ENCODE data around the gene ZNF804A. TPM values are rescaled to one million over a fixed set of nuclear protein-coding genes. Genes with fewer than 3 reads are reported as not detected.

ZNF804A gene
- total RNA-seq, 3 donors from 2014 or later (not counting 1 experiment from before 2014, with no cell fraction given), result 0.12 to 0.25 TPM; not detected in 1

DNA sequence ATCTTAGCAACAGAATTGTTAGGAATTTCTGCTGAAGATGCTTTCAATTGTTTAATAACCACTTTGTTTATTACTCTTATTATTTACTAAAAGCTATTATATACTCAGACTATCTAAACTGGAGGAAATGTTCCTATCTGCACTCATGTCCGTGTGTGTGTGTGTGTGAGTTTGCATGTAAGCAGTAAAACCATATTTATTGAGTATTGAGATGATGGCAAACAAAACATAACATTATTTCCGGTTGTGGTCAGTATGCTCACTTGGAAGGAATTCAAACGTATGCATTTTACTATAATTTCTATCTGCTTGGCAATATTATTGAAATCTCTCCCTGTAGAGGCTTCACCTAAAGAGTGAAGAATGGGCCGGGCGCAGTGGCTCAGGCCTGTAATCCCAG lies 43.0 kb upstream of the ZNF804A start:
- H3K4me1 Mint-ChIP-seq, result no peaks in the 10 kb centered on the region
- no peak overlapping the region for H3K4me3 Mint-ChIP-seq
- Histone ChIP-seq H3K27ac (ENCODE audit: low read length) (no peak overlapping the region), H3K9me3 (ENCODE audit: control insufficient read depth, insufficient read depth, low read length) (peaks cover 2% of the 10 kb centered on the region), H3K27me3 (ENCODE audit: control insufficient read depth, insufficient read depth, low read length) (no peaks in the 10 kb centered on the region), H3K4me1 (ENCODE audit: control insufficient read depth, insufficient read depth, low read length) (no peaks in the 10 kb centered on the region), H3K36me3 (ENCODE audit: control insufficient read depth, insufficient read depth, low read length) (no peaks in the 10 kb centered on the region), H3K4me3 (ENCODE audit: low read length) (no peak overlapping the region)
- H3K27me3 Mint-ChIP-seq (ENCODE audit: low read depth in 2 of 2), result no peaks in the 10 kb centered on the region
- H3K27ac Mint-ChIP-seq, result no peak overlapping the region
- TF ChIP-seq, protein P1, sequence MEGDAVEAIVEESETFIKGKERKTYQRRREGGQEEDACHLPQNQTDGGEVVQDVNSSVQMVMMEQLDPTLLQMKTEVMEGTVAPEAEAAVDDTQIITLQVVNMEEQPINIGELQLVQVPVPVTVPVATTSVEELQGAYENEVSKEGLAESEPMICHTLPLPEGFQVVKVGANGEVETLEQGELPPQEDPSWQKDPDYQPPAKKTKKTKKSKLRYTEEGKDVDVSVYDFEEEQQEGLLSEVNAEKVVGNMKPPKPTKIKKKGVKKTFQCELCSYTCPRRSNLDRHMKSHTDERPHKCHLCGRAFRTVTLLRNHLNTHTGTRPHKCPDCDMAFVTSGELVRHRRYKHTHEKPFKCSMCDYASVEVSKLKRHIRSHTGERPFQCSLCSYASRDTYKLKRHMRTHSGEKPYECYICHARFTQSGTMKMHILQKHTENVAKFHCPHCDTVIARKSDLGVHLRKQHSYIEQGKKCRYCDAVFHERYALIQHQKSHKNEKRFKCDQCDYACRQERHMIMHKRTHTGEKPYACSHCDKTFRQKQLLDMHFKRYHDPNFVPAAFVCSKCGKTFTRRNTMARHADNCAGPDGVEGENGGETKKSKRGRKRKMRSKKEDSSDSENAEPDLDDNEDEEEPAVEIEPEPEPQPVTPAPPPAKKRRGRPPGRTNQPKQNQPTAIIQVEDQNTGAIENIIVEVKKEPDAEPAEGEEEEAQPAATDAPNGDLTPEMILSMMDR (IDR thresholded peaks at IDR 0.05), result no peak
- ATAC-seq (no peak), DNase-seq (no peak)
- intact Hi-C loops (cut with micrococcal nuclease), result no loop called here
- 91% methylated on average over 4 of the region's 5 CpGs for whole genome bisulfite sequencing (ENCODE audit: insufficient coverage)
- H3K9me3 Mint-ChIP-seq, result peaks cover 14% of the 10 kb centered on the region in 2 donors
- no peaks in the 10 kb centered on the region for H3K36me3 Mint-ChIP-seq

DNA sequence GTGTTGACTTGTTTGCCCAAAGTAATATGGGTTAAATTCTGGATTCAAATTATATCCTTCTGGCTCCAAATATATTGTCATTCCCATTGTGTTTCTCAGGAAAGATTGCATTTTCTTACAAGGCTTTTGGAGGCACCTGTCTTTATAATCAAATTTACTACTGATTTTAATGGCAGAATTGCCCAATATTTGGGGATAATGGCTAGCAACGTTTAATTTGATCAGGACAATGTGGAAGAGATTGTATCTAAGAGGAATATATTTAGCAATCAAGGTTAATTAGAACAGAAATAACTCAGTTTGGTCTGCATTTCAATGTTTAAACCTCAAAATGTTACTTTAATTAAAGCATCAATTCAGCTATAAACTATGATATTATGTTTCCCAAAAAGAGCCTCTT lies 41.7 kb upstream of the ZNF804A start:
- Mint-ChIP-seq H3K27me3 (ENCODE audit: low read depth in 2 of 2) (no peaks in the 10 kb centered on the region), H3K36me3 (no peaks in the 10 kb centered on the region), H3K4me3 (no peak overlapping the region), H3K27ac (no peak overlapping the region), H3K4me1 (no peaks in the 10 kb centered on the region), H3K9me3 (peaks cover 14% of the 10 kb centered on the region in 2 donors)
- no peak overlapping the region for H3K27ac ChIP-seq (ENCODE audit: low read length)
- WGBS (ENCODE audit: insufficient coverage), result 67% methylated on average over 1 of the region's 1 CpG
- DNase-seq, result no peak
- no peak for ATAC-seq
- H3K9me3 ChIP-seq (ENCODE audit: control insufficient read depth, insufficient read depth, low read length), result peaks cover 6% of the 10 kb centered on the region
- intact Hi-C loops (cut with micrococcal nuclease), result no loop called here
- H3K27me3 ChIP-seq (ENCODE audit: control insufficient read depth, insufficient read depth, low read length), result no peaks in the 10 kb centered on the region
- TF ChIP-seq, protein P1 (IDR thresholded peaks at IDR 0.05), result no peak
- no peaks in the 10 kb centered on the region for H3K4me1 ChIP-seq (ENCODE audit: control insufficient read depth, insufficient read depth, low read length)
- H3K4me3 ChIP-seq (ENCODE audit: low read length), result no peak overlapping the region
- no peaks in the 10 kb centered on the region for H3K36me3 ChIP-seq (ENCODE audit: control insufficient read depth, insufficient read depth, low read length)

DNA sequence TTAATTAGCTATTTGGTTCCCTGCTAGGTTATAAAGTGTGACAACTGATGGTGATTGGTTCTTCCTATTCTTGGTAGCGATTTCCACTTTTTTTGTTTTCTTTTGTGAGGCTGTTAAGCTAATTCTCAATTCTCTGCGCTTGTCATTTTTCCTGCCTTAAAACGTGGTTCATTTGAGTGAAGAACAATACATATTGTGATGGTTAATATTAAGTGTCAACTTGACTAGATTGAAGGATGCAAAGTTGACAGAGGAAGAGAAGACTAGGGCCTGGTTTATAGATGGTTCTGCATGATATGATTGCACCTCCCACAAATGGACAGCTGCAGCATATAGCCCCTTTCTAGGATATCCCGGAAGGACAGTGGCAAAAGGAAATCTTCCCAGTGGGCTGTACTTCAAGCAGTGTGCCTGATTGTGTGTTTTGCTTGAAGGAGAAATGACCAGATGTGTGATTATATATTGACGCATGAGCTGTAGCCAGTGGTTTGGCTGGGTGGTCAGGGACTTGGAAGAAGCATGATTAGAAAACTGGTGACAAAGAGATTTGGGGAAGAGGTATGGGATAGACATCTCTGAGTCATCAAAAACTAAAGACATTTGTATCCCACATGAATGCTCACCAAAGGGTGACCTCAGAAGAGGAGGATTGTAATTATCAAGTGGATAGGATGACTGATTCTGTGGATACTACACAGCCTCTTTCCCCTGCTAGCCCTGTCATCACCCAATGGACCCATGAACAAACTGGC lies 39.4 kb upstream of the ZNF804A start:
- Histone ChIP-seq H3K4me1 (ENCODE audit: control insufficient read depth, insufficient read depth, low read length) (no peaks in the 10 kb centered on the region), H3K36me3 (ENCODE audit: control insufficient read depth, insufficient read depth, low read length) (no peaks in the 10 kb centered on the region), H3K27ac (ENCODE audit: low read length) (no peak overlapping the region), H3K9me3 (ENCODE audit: control insufficient read depth, insufficient read depth, low read length) (peaks cover 6% of the 10 kb centered on the region), H3K4me3 (ENCODE audit: low read length) (no peak overlapping the region), H3K27me3 (ENCODE audit: control insufficient read depth, insufficient read depth, low read length) (no peaks in the 10 kb centered on the region)
- Mint-ChIP-seq H3K9me3 (peaks cover 17 to 18% of the 10 kb centered on the region in 2 donors), H3K4me1 (no peaks in the 10 kb centered on the region), H3K4me3 (no peak overlapping the region), H3K36me3 (no peaks in the 10 kb centered on the region), H3K27ac (no peak overlapping the region), H3K27me3 (ENCODE audit: low read depth in 2 of 2) (no peaks in the 10 kb centered on the region)
- ATAC-seq (no peak), DNase-seq (no peak)
- 86% methylated on average over 5 of the region's 5 CpGs for WGBS (ENCODE audit: insufficient coverage)
- intact Hi-C loops (cut with micrococcal nuclease), result no loop called here
- TF ChIP-seq, protein P1 (IDR thresholded peaks at IDR 0.05), result no peak

DNA sequence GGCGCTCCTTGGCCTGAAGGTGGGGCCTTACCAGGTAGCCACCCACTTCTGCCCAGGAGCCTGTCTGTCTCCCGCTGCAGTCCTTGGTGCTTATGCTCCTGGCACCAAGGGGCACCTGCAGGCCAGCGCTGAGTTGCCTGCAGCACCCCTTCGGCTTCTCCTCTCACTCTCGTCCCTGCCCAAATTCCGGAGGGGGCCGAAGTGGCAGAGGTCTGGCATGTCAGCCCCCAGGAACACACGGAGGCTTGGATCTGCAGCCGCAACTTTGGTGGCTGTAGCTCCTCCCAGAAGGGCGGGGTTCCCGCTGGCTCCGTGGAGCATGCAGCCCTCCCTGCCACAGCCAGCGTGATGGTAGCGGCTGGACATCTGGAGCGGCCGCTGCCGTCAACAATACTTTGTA lies 37.7 kb upstream of the ZNF804A start:
- H3K27me3 Mint-ChIP-seq (ENCODE audit: low read depth in 2 of 2), result no peaks in the 10 kb centered on the region
- Histone ChIP-seq H3K4me3 (ENCODE audit: low read length) (no peak overlapping the region), H3K27ac (ENCODE audit: low read length) (no peak overlapping the region), H3K36me3 (ENCODE audit: control insufficient read depth, insufficient read depth, low read length) (no peaks in the 10 kb centered on the region), H3K9me3 (ENCODE audit: control insufficient read depth, insufficient read depth, low read length) (peaks cover 6% of the 10 kb centered on the region), H3K27me3 (ENCODE audit: control insufficient read depth, insufficient read depth, low read length) (no peaks in the 10 kb centered on the region), H3K4me1 (ENCODE audit: control insufficient read depth, insufficient read depth, low read length) (no peaks in the 10 kb centered on the region)
- no peak for ATAC-seq
- WGBS (ENCODE audit: insufficient coverage), result 92% methylated on average over 17 of the region's 17 CpGs
- H3K4me1 Mint-ChIP-seq, result no peaks in the 10 kb centered on the region
- H3K27ac Mint-ChIP-seq, result no peak overlapping the region
- intact Hi-C loops (cut with micrococcal nuclease), result no loop called here
- TF ChIP-seq, protein P1 (IDR thresholded peaks at IDR 0.05), result no peak
- no peaks in the 10 kb centered on the region for H3K36me3 Mint-ChIP-seq
- no peak for DNase-seq
- H3K9me3 Mint-ChIP-seq, result peaks cover 14 to 18% of the 10 kb centered on the region in 2 donors
- no peak overlapping the region for H3K4me3 Mint-ChIP-seq
